Fibroblast of upper back skin (primary cell): ENCODE measurements around the gene SERPINI1.

Experiments used
- DNase-seq: peaks from one replicate; pipeline ENCODE4 v3.0.0-alpha.2; 2013

SERPINI1 gene

GRCh38 chr3:167735233-167736138 is at the start of gene SERPINI1:
Gene SERPINI1 (plus strand): TSS chr3:167735721. CDS start chr3:167789129, 53,408 bp downstream.
- peak; percentile 86 for DNase-seq

GRCh38 chr3:167691366-167691765 is 44.2 kb upstream of the SERPINI1 start:
- peak; percentile 13 for DNase-seq

- DNase-seq = no peak
Measured at GRCh38 chr3:167694121-167694520, 41.4 kb upstream of the SERPINI1 start.

- peak; percentile 19 for DNase-seq
Measured at GRCh38 chr3:167700046-167700445, 35.5 kb upstream of the SERPINI1 start.

- DNase-seq = no peak
Measured at GRCh38 chr3:167700926-167701325, 34.6 kb upstream of the SERPINI1 start.

GRCh38 chr3:167705840-167706239 is 29.7 kb upstream of the SERPINI1 start:
- DNase-seq = peak; percentile 4

GRCh38 chr3:167709690-167710089 is 25.8 kb upstream of the SERPINI1 start:
- DNase-seq = no peak

GRCh38 chr3:167710552-167710951 is 25.0 kb upstream of the SERPINI1 start:
- DNase-seq = no peak

- DNase-seq = no peak
Measured at GRCh38 chr3:167711439-167711838, 24.1 kb upstream of the SERPINI1 start.

GRCh38 chr3:167712445-167712844 is 23.1 kb upstream of the SERPINI1 start:
- no peak for DNase-seq

- no peak for DNase-seq
Measured at GRCh38 chr3:167714871-167715270, 20.6 kb upstream of the SERPINI1 start.

GRCh38 chr3:167716920-167717319 is 18.6 kb upstream of the SERPINI1 start:
- no peak for DNase-seq

- DNase-seq = no peak
Measured at GRCh38 chr3:167718582-167718981, 16.9 kb upstream of the SERPINI1 start.

- DNase-seq = no peak
Measured at GRCh38 chr3:167723025-167723512, 12.5 kb upstream of the SERPINI1 start.

- DNase-seq = no peak
Measured at GRCh38 chr3:167723872-167724271, 11.6 kb upstream of the SERPINI1 start.

- peak; percentile 84 for DNase-seq
Measured at GRCh38 chr3:167728176-167728575, 7.3 kb upstream of the SERPINI1 start.

- DNase-seq = no peak
Measured at GRCh38 chr3:167728632-167729323, 6.7 kb upstream of the SERPINI1 start.

GRCh38 chr3:167729591-167729990 is 5.9 kb upstream of the SERPINI1 start:
- DNase-seq = peak; percentile 3

GRCh38 chr3:167731393-167731792 is 4.1 kb upstream of the SERPINI1 start:
- DNase-seq = no peak

- DNase-seq = peak; percentile 9
Measured at GRCh38 chr3:167732313-167733065, 3.0 kb upstream of the SERPINI1 start.

- peak; percentile 9 for DNase-seq
Measured at GRCh38 chr3:167733961-167734497, 1.5 kb upstream of the SERPINI1 start.

GRCh38 chr3:167734498-167735232 is 856 bp upstream of the SERPINI1 start, which contains the start of gene PDCD10:
Gene PDCD10 (minus strand): TSS chr3:167734892. CDS start chr3:167720157, 14,735 bp downstream.
- DNase-seq = peak; percentile 98
